Measurements from ENCODE around the gene PDE3B.
A peak's percentile ranks its signal among the peaks of the same experiment; 100 is the strongest.
"Not testable (repeated sequence)": the region's sequence is repeated elsewhere in the genome, so short reads cannot be mapped to it uniquely, and the experiment has no call there.

PDE3B gene

DNA sequence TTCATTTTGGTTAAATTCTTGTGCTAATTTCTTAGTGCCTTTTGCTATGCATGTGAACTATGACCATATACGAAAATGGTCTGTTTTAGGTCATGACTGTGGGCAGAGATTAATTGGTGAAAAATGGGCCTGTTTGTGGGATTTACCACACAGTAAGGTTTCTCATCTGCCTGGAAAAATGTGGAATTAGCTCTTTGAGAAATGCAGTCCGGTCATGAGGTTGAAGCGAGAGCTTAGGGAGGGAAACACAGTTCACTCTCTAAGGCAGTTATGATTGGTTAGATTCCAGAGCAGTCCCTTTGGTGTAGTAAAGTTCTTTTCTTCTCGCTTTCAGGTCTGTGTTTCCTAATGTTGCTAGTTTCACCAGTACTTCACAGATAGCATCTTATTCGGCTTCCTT lies 1.2 kb upstream of the PDE3B start:
- DNase-seq, result no peak

DNA sequence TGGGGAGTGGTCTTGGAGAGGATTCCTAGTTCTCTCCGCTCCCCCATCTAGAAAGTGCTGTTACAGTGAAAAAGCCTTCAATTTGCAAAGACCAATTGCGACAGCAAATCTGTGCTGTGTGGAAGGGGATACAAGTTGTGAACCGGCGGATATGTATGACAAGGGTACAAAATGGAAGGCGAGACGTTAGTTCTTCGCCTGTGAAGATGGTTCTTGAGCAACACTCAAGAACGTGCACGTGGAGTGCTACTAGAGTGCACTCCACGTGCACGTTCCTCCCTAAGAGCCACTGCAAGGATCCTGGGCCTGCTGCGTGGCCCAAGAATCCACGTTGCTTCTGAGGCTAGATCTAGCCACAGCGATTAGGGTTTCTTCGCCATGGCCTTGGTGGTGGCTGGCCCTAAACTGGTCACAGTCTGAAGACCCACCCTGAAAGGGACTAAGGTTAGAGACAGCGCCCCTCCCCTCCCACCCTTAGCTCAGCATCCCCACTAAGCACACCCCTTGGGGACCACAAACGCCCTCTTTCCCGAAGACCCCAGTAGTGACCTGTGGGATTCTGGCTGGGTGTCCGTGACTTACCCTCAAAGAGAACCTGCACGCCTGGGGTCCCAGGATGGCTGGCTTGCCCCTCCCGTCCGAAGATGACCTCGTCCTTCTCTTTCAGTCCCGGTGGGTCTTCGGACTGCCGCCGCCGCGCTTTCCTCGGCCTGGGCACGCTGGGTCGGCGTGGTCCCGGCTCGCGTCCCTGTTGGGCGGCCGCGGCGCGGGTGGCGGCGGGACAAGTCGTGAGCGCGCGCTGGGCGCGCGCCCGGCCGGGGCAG lies 519 bp upstream of the PDE3B start:
- no peak for DNase-seq

GRCh38 chr11:14644226-14645014 lies 816 bp downstream of the PDE3B start:
- DNase-seq, result peak; percentile 30

DNA sequence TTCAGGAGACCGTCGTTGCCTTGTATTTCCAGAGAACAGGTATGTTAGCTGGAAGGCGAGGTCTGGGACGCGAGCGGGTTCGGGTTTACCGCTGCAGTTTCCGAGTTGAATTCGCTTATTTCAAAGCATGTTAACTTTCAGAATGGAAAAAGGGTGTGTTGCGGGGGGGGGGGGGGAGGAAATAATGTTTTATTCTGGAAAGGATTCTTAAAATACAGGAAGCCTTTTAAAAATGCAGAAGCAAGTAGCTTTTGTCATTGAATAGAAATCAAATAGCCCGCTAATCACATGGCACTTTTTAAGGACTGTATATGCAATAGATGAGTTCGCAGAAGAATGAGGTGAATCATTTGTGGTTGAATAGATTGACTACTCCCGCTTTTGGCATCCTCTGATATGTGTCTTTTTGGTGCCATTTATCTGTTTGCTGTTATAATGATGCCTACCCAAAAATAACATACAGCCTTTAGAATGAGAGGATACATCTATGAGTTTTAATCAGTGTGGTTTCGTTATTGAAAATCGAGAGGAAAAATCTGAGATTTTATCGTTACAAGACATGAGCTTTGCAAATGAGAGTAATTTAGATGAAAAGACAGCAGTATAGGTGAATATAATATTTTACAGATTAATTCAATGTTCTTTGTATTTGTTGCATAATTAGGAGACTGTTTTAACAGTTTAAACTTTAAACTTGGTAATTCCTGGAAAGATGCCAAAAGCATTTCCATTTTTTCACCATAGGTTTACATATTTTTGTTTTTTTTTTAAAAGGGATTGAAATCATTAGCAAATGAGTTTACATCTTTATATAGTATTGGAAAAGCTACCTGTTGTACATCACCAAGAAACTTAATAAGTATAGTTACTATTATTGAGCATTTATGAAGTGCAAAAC lies 1.7 kb downstream of the PDE3B start:
- no peak for DNase-seq

DNA sequence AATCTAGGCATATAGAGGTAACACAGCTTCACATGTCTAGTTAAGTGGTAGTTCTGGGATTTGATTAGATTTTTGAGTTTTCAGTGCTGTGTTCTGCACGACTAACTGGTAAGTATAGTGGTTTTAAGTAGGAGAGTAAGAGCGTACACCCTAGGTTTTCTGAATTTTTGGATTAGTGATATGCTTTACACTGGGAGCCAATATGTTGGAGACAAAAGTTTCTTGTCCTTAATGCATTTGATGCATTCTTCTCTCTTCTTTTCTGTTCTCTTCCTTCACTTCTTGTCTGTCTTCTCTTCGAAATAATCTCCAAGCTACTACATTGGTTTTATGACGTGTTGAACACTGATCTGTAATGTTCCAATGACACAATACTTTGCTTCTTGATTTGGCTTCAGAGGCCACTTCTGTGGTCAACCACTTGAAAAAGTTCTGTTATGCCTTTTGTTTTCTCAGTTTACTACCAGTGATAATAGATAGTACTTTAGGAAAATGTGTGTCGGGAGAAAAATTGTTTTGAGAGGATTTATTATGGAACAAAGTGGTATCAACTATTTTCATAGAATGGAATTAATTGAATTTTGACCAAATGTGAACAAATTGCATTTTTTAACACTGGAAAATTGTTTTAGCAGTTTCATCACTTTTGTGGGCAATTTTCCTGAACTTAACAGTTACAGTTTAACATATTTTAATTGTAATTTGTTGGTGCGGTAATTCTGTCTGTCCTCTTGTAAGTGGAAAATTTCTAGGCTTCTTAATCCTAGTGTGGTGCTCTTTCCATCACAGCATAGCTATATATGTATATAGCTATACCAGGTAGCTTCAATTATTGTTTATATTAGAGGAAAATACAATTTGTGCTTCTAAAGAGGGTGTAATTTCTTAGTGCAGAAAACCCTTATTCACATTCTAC lies 2.6 kb downstream of the PDE3B start:
- no peak for DNase-seq

DNA sequence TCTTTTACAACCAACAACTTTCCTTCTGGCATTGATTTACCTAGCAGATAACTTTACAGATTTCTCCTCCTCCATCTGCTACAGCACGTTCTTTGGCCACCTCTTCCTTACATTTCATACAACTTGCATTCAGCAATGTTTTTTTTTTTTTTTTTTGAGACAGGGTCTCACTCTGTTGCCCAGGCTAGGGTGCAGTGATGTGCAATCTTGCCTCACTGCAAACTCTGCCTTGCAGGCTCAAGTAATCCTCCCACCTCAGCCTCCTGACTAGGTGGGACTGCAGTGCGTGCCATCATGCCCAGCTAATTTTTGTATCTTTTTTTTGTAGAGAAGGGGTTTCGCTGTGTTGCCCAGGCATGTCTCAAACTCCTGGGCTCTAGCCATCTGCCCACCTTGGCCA lies 6.5 kb downstream of the PDE3B start:
- DNase-seq, result no peak

DNA sequence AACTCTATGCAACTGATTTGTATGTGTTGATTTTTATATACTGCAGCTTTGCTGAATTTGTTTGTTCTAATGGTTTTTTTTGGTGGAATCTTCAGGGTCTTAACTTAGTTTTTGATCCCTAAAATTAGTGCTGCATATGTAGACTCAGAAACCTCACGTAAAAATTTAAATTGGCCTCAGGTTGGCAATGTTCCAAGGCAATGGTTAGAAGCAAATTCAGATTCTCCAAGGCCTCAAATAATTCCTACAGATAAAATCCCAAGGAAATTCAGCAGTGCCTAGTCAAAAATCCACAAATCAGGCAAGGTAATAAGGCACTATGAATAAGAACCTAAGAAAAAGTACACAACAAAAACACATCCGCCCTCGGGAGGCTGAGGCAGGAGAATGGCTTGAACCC lies 9.5 kb downstream of the PDE3B start:
- no peak for DNase-seq

GRCh38 chr11:14655435-14655834 lies 11.8 kb downstream of the PDE3B start:
- DNase-seq, result no peak

- DNase-seq, result no peak
Measured at GRCh38 chr11:14656536-14657457, 13.2 kb downstream of the PDE3B start.

GRCh38 chr11:14657841-14658240 lies 14.2 kb downstream of the PDE3B start:
- no peak for DNase-seq

DNA sequence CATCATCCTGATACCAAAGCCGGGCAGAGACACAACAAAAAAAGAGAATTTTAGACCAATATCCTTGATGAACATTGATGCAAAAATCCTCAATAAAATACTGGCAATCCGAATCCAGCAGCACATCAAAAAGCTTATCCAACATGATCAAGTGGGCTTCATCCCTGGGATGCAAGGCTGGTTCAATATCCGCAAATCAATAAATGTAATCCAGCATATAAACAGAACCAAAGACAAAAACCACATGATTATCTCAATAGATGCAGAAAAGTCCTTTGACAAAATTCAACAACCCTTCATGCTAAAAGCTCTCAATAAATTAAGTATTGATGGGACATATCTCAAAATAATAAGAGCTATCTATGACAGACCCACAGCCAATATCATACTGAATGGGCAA lies 21.3 kb downstream of the PDE3B start:
- not testable (repeated sequence) for DNase-seq

DNA sequence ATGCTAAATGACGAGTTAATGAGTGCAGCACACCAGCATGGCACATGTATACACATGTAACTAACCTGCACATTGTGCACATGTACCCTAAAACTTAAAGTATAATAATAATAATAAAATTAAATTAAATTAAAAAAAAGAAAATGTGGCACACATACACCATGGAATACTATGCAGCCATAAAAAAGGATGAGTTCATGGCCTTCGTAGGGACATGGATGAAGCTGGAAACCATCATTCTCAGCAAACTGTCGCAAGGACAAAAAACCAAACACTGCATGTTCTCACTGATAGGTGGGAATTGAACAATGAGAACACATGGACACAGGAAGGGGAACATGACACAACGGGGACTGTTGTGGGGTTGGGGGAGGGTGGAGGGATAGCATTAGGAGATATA lies 23.7 kb downstream of the PDE3B start:
- DNase-seq, result not testable (repeated sequence)

DNA sequence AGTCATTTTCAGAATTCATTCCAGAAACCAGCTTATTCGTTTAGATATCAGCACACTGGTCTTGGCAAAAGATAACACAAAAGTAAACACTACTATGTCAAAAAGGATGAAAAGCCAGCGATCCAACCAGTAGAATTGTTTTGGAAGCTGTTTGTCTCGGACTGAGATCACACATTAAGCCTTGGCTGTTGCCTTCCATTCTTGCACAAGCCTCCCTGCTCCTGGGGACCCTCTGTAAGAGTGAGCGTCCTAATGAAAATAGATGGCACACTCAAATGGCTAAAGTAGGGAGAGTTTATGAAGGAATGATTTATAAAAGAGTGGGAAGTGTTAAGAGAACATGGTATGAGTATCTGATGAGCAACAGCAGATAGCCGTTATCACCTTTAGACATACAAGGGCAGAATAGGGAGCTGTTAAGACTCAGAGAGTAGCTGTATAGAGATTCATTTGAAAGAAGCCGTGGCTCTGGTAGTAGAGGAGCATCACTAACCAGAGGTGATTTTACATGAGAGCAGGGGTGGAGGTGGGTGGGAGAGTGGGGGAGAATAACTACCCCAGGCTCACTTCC lies 25.2 kb downstream of the PDE3B start:
- DNase-seq, result no peak

- DNase-seq, result no peak
Measured at GRCh38 chr11:14669499-14669898, 25.9 kb downstream of the PDE3B start.

GRCh38 chr11:14669958-14670357 lies 26.4 kb downstream of the PDE3B start:
- no peak for DNase-seq

GRCh38 chr11:14672635-14673034 lies 29.0 kb downstream of the PDE3B start:
- DNase-seq, result no peak

GRCh38 chr11:14673421-14673820 lies 29.8 kb downstream of the PDE3B start:
- no peak for DNase-seq

GRCh38 chr11:14673824-14674405 lies 30.3 kb downstream of the PDE3B start:
- no peak for DNase-seq

GRCh38 chr11:14676068-14676467 lies 32.5 kb downstream of the PDE3B start:
- DNase-seq, result no peak

DNA sequence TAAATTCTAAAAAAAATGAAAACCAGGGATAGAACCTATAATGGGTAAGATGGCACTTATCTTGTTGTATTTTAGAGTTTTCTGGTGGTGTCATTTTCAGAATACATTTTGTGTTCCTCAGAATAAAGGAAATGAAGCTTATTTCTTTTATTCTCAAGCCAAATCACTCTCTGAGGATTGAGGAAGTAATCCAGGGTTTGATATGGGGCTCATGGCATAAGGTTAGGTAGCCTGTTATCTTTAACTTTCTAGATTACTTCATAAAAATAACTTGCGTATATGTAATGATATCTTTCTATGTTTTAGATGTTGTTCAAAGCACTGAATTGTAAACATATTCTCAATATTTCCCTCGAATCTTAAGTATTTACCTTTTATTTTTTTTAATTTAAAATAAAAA lies 33.5 kb downstream of the PDE3B start:
- no peak for DNase-seq

Measured in T1000 (cell line).